ENCODE results near the gene TTC33.

The TTC33 gene

GRCh38 chr5:40540301-40540700, 215.5 kb downstream of the TTC33 start:
- no peaks in the 10 kb centered on the region for H3K9me3 ChIP-seq (ENCODE audit: insufficient read depth, low read length)
- no peak overlapping the region for H3K4me2 ChIP-seq (ENCODE audit: low read depth, low read length, poor library complexity, severe bottlenecking)
- no peaks in the 10 kb centered on the region for H4K20me1 ChIP-seq (ENCODE audit: low read depth, low read length)
- no peak overlapping the region for H3K4me3 ChIP-seq (ENCODE audit: insufficient read depth, low read length, poor library complexity, severe bottlenecking)
- H3K27ac ChIP-seq (ENCODE audit: low read depth, low read length), result no peak overlapping the region
- H3K27me3 ChIP-seq (ENCODE audit: low read length), result no peaks in the 10 kb centered on the region
- H3K9me2 ChIP-seq (replicated peaks; ENCODE audit: insufficient read depth, low read length), result no peaks in the 10 kb centered on the region
- no peaks in the 10 kb centered on the region for H3F3A ChIP-seq (ENCODE audit: insufficient read depth)
- H2AFZ ChIP-seq (ENCODE audit: low read depth, low read length, severe bottlenecking), result no peak overlapping the region
- no peaks in the 10 kb centered on the region for H3K79me2 ChIP-seq (ENCODE audit: insufficient read depth, low read length)
- TF ChIP-seq EZH2phosphoT487 (conservative IDR thresholded peaks at IDR 0.05; ENCODE audit: low read length), result no peak
- TF ChIP-seq CTCF (IDR thresholded peaks at IDR 0.05; ENCODE audit: insufficient read depth, low read length, poor library complexity, severe bottlenecking), result no peak
- no peaks in the 10 kb centered on the region for H3K36me3 ChIP-seq (ENCODE audit: low read length)
- no peak overlapping the region for H3K9ac ChIP-seq (ENCODE audit: low read length)

DNA sequence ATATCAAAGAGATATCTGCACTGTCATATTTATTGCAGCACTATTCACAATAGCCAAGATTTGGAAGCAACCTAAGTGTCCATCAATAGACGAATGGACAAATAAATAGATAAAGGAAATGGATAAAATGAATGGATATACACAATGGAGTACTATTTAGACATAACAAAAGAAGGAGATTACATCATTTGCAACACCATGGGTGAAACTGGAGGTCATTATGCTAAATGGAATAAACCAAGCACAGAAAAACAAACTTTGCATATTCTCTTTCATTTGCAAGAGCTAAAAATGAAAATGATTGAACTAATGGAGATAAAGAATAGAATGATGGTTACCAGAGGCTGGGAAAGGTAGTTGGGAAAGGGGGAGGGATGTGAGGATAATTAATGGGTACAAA, 231.1 kb downstream of the TTC33 start:
- no peaks in the 10 kb centered on the region for H3K36me3 ChIP-seq (ENCODE audit: low read length)
- no peak for TF ChIP-seq CTCF (IDR thresholded peaks at IDR 0.05; ENCODE audit: insufficient read depth, low read length, poor library complexity, severe bottlenecking)
- no peak for TF ChIP-seq EZH2phosphoT487 (conservative IDR thresholded peaks at IDR 0.05; ENCODE audit: low read length)
- no peak overlapping the region for H2AFZ ChIP-seq (ENCODE audit: low read depth, low read length, severe bottlenecking)
- peaks cover 4% of the 10 kb centered on the region; the same call in 1 of the 2 replicates for H3K27me3 ChIP-seq (ENCODE audit: low read length)
- H3K9me3 ChIP-seq (ENCODE audit: insufficient read depth, low read length), result no peaks in the 10 kb centered on the region
- no peak overlapping the region for H3K4me3 ChIP-seq (ENCODE audit: insufficient read depth, low read length, poor library complexity, severe bottlenecking)
- no peaks in the 10 kb centered on the region for H3K79me2 ChIP-seq (ENCODE audit: insufficient read depth, low read length)
- no peaks in the 10 kb centered on the region for H4K20me1 ChIP-seq (ENCODE audit: low read depth, low read length)
- no peaks in the 10 kb centered on the region for H3F3A ChIP-seq (ENCODE audit: insufficient read depth)
- no peaks in the 10 kb centered on the region for H3K9me2 ChIP-seq (replicated peaks; ENCODE audit: insufficient read depth, low read length)
- no peak overlapping the region for H3K27ac ChIP-seq (ENCODE audit: low read depth, low read length)
- no peak overlapping the region for H3K4me2 ChIP-seq (ENCODE audit: low read depth, low read length, poor library complexity, severe bottlenecking)
- H3K9ac ChIP-seq (ENCODE audit: low read length), result no peak overlapping the region

DNA sequence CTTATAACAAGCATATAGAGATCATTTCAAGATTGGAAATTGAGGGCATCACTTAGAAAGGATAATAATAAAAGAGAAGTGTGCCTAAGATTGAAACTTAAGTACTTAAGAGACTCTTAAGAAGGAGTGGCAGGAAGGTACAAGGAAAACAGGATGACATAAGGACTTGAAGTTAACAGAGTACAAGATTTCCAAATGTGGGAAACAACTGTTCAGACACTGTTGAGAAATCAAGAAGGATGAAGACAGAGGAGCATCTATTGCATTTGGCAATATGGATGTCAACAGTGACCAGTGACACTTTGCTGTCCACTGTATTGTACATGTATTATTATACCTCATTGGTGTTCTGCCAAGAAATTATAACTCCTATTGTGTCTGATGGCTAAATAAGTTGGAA, 233.8 kb downstream of the TTC33 start:
- H3K36me3 ChIP-seq (ENCODE audit: low read length), result no peaks in the 10 kb centered on the region
- H3K79me2 ChIP-seq (ENCODE audit: insufficient read depth, low read length), result no peaks in the 10 kb centered on the region
- H3K4me3 ChIP-seq (ENCODE audit: insufficient read depth, low read length, poor library complexity, severe bottlenecking), result no peak overlapping the region
- H2AFZ ChIP-seq (ENCODE audit: low read depth, low read length, severe bottlenecking), result no peak overlapping the region
- H3K4me2 ChIP-seq (ENCODE audit: low read depth, low read length, poor library complexity, severe bottlenecking), result no peak overlapping the region
- H3K9ac ChIP-seq (ENCODE audit: low read length), result no peak overlapping the region
- no peak for TF ChIP-seq CTCF (IDR thresholded peaks at IDR 0.05; ENCODE audit: insufficient read depth, low read length, poor library complexity, severe bottlenecking)
- TF ChIP-seq EZH2phosphoT487 (conservative IDR thresholded peaks at IDR 0.05; ENCODE audit: low read length), result no peak
- no peak overlapping the region for H3K27ac ChIP-seq (ENCODE audit: low read depth, low read length)
- no peaks in the 10 kb centered on the region for H4K20me1 ChIP-seq (ENCODE audit: low read depth, low read length)
- H3K27me3 ChIP-seq (ENCODE audit: low read length), result no peaks in the 10 kb centered on the region
- H3K9me3 ChIP-seq (ENCODE audit: insufficient read depth, low read length), result no peaks in the 10 kb centered on the region
- no peaks in the 10 kb centered on the region for H3F3A ChIP-seq (ENCODE audit: insufficient read depth)
- no peaks in the 10 kb centered on the region for H3K9me2 ChIP-seq (replicated peaks; ENCODE audit: insufficient read depth, low read length)

Data from SU-DHL-6 (cell line).